Esophagus muscularis mucosa (tissue), 4 donors: Measurements from ENCODE around the gene BAG5. TPM values are rescaled to one million over a fixed set of nuclear protein-coding genes. Genes with fewer than 3 reads are reported as not detected.

Experiments
- small RNA-seq, 3 donors: library from RNA; depleted of rRNA; stranded (forward); fragments of <200 nt; gene quantifications; one replicate each; pipeline ENCODE3, GENCODE V24; 2016
- total RNA-seq, 4 donors: library from RNA; depleted of rRNA; stranded (reverse); fragments of >200 nt; gene quantifications; one replicate each; pipeline versions ENCODE4 v1.1.0 to v1.2.1, GENCODE V29; 2016

The BAG5 gene
- total RNA-seq, 4 donors from 2014 or later: 27.4 to 34.7 (median 28.3) TPM

Small RNAs within 50 kb of the gene (small RNA-seq; reads per million reads assigned to genes)
- gene RNU4-68P (0 to 3.3 (median 0) reads per million in 3 donors), gene RNU7-160P (0 reads per million in 3 donors)

Other genes with a start within 250 kb of the BAG5 start
- gene EIF5, start 228.4 kb downstream of the BAG5 start, total RNA-seq: 100 to 1,000 TPM; 118 to 237 (median 159) TPM
- gene MARK3, start 177.2 kb downstream of the BAG5 start, total RNA-seq: 10 to 100 TPM; 57.4 to 78.1 (median 68.1) TPM
- gene CKB, start 39.8 kb downstream of the BAG5 start, total RNA-seq: 1,000 to 10,000 TPM in 3 of 4 donors, 100 to 1,000 TPM in 1; 917 to 1,843 (median 1,284) TPM
- gene TRMT61A, start 33.5 kb downstream of the BAG5 start, total RNA-seq: 10 to 100 TPM; 28.7 to 50.0 (median 35.2) TPM
- 10 to 100 TPM; 26.8 to 46.1 (median 37.6) TPM for gene COA8, start 303 bp upstream of the BAG5 start, total RNA-seq
- gene KLC1, start 66.6 kb upstream of the BAG5 start, total RNA-seq: 100 to 1,000 TPM; 285 to 343 (median 312) TPM
- 1 to 10 TPM; 1.6 to 5.4 (median 2.1) TPM for gene XRCC3, start 152.8 kb upstream of the BAG5 start, total RNA-seq
- 100 to 1,000 TPM; 121 to 180 (median 156) TPM for gene ZFYVE21, start 153.2 kb upstream of the BAG5 start, total RNA-seq